GM18519 (cell line): ENCODE measurements around the gene PCBP3.

Experiments
- ATAC-seq: cut with Tn5 transposase; IDR thresholded peaks from one replicate; pipeline ENCODE4 v1.9.1; 2021; ENCODE audit warnings: mild to moderate bottlenecking, moderate library complexity; ENCODE audit not compliant: unreplicated experiment, low FRiP score

PCBP3 gene

DNA sequence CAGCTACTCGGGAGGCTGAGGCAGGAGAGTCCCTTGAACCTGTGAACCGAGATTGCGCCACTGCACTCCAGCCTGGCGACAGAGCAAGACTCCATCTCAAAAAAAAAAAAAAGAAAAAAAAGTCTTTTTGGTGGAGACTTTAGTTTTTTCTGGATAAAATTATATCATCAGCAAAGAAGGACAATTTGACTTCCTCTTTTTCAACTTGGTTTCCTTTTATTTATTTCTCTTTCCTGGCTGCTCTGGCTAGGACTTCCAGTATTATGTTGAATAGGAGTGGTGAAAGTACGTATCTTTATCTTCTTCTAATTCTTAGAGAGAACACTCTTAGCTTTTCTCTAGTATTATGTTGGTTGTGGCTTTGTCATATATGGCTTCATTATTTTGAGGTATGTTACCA lies 130.8 kb downstream of the PCBP3 start:
- no peak for ATAC-seq

DNA sequence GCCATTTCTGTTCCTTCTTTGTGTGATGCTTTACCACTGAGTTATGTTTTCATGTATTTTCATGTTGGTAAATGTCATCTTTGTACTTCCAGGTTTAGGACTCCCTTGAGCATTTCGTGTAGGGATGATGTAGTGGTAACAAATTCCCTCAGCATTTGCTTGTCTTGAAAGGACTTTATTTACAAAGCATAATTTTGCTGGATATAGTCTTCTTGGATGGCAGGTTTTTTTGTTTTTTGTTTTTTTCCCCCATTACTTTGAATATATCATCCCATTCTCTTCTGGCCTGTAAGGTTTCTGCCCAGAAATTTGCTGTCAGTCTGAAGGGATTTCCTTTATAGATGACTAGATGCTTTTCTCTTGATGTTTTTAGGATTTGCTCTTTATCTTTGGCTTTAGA lies 133.4 kb downstream of the PCBP3 start:
- ATAC-seq = no peak

DNA sequence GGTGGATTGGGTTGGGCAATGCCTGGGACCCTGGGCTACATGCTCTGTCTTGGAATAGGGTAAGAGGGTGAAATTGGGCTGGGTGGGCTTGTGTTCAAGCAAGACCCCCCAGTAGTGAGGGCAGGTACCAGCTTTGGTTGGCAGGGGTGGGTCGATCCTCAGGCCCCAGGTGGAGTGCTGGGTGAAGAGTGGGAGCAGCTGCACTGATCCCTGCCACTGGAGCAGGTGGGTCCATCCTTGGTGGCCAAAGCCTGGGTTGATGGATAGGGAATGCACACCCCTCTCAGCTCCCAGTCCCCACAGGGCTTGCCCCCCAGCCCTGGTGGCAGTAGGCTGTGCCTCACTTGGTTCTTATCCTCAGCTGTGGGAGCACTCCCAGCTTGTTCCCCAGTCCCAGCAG lies 135.2 kb downstream of the PCBP3 start:
- no peak for ATAC-seq

DNA sequence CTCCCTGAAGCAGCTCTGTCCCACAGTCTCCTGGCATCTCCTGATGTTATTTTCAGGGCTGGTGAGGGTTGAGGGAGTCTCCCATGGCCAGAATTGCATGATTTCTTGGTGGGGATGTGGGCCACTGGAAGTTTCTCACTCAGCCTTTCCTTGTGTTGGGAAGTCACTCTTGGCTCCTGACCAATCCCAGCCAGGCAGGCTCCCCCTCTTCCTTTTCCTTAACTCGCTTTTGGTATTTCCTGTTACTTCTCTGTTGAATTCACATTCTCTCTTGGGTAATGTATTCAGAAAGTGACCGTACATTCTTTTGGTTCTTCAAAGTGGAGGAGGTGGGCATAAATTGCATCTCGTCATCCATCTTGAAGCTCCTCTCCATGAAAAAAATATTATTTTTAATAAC lies 135.7 kb downstream of the PCBP3 start:
- no peak for ATAC-seq

DNA sequence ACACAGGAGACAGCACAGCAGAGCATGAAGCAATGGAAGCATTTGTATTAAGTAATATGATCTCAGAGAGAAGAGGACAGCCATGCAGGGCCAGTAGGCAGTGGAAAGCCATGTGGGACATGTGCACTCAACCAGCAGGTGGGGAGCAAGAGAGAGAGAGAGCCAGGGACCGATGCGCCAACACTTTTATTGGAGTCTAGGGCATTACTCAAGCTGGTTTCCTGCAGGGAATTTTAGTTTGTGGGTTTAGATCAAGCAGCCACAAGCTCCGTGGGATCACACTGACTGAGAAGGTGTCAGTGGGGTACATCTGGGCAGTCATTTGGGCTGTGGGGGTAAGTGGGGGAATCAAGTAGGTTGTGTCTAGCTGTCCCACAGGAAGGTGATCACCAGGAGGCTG lies 137.1 kb downstream of the PCBP3 start:
- no peak for ATAC-seq

DNA sequence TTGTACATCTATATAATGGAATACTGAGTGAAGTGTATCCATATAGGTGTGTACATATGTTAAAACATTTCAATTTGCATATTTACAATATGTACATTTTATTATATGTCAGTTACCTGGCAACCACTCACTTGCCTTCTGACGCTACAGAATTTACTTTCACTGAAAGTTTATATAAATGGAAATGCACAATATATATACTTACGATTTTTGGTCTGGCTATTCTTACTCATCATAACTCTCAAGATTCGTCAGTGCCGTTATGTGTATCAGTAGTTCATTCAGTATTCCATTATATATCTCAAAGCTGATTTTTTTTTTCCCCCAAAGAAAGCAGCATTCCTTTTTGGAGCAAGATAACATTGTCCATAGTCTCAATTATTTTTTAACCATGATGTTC lies 138.2 kb downstream of the PCBP3 start:
- ATAC-seq = no peak

DNA sequence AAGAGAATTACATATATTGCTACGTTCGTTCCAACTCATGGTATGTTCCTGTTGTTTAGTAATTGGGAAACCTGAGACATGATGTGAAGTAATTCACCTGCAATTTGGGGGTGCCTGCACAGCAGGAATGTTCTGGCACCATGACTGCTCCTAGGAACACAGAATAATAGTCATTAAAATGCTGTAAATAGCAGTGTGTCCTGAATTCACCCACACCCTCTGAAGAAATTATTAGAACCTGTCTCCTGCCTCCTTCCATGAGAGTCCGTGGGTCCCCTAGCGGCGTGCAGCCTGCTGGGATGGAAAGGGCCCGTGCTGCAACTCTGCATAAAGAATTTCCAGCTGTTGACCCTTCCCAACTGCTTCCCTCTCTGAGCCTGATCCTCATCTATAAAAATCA lies 143.1 kb downstream of the PCBP3 start:
- ATAC-seq = no peak

DNA sequence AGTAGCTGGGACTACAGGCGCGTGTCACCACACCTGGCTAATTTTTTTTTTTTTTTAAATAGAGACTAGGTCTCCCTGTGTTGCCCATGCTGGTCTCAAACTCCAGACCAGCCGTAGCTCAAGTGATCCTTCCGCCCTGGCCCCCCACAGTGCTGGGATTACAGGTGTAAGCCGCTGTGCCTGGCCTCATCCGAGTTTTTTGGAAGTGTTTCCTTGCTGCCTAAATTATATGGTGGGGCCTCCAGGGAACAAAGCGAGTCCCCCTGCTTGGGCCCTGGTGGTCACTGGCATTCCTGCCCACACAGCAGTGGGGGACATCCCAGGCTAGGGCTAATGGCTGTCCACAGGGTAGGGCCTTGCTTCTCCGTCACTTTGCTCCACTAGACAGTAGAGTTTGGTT lies 143.8 kb downstream of the PCBP3 start:
- no peak for ATAC-seq

DNA sequence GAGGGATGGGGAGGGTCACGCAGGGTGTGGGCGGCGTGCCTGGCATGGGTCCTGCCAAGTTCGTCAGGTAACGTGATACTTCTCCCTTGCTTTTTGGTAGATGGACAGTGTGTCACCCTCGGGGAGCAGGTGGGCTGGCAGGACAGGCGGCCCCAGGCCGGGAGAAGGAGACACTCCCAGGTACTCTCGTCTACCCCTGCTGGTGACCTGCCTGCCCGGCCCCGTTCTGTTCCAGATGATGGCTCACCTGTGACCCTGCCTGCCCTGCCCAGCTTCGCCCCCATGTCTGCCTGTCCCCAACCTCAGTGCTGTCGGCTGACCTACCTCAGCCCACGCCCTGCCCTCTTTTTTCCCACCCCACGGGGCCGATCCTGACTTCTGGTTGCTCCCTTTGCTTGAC lies 144.7 kb downstream of the PCBP3 start:
- ATAC-seq = no peak

DNA sequence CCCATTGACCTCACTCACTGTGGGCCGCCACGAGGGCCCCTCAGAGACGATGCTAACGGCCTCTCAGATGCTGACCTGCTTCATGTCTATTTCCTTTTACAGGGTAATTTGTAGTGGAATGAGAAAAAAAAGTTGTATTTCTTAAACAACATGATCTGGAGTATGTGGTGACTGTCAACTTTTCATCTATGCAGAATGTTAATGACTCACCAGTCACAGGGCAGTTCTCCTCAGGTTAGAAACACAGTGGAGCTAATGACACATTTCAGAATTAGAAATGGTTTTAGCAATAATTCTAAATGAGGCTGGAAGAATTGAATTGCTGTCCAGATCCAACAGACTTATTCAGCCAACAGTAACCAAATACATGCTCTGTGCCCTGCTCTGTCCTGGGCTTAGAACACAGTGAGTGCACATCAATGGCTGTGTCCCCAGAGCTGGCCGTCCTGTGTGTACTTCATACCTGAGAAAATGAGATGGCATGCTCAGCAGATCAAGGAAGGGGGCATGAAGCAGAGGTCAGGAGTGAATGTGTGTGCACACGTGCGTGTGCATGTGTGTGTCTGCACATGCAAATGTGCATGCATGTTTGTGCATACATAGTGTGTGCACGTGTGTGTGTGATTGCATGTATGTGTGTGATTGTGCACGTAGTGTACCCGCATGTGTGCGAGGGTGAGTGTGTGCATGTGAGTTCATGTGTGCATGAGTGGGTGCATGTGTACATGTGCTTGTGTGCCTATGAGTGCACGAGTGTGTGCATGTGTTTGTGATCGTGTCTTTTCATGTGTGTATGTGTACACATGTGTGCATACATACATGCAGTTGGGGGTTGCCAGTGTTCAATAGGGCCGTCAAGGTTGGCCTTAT lies 145.3 kb downstream of the PCBP3 start:
- no peak for ATAC-seq

DNA sequence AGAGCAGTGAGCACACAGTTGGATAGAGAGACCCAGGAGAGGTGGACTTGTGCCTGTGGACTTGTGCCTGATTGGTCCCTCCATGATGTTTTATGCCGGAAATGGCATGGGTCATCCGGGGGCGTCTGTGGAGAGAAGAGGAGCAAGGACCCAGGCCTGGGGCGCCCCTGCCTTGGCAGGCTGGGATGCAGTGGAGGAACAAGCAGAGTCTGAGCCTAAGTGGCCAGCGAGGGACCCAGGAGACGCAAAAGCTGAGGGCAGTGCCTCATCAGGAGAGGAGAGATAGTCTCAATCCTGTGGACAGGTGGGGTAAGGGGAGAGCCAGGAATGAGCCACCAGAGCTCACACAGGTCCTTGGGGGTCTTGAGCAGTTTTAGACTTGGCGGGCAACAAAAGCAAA lies 146.9 kb downstream of the PCBP3 start:
- ATAC-seq = no peak

DNA sequence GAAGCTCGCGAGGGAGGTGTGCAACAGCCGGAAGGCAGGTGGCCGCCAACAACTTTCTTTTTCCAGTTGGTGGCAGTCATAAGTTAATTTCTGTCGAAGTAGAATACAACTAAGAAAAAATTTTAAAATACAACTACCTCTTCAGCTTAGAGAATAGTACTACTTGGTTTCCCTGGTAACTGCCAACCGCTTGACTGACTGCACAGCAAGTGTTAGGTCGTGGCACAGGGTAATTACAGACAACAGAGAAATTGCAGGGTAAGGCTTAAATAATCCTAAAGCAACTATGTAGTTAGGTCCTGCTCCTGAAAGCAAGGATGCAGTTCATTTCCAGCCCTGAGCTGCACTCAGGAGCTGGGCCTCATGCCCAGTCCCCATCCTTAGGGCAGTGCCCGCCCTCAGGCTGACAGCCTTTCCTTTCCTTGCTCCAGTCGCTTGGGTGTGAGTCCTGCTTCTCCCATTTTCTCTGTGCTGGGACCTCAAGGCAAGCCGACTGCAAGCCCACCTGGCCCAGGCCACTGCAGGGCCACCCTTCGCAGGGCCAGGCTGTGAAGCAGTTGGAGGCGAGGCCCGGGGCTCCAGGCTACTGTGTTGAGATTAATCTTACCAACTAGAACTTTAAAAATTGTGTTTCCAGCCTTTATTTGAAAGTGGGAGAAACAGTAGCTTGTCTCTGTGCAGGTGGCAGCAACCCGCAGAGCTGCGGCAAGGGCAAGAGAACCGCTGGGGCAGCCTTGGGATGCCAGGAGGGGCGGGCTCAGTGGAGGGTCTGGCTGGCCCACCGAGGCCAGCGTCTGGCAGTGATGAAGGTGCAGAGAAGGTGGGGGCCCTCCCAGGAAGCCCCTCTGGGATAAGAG lies 148.3 kb downstream of the PCBP3 start:
- ATAC-seq = no peak

DNA sequence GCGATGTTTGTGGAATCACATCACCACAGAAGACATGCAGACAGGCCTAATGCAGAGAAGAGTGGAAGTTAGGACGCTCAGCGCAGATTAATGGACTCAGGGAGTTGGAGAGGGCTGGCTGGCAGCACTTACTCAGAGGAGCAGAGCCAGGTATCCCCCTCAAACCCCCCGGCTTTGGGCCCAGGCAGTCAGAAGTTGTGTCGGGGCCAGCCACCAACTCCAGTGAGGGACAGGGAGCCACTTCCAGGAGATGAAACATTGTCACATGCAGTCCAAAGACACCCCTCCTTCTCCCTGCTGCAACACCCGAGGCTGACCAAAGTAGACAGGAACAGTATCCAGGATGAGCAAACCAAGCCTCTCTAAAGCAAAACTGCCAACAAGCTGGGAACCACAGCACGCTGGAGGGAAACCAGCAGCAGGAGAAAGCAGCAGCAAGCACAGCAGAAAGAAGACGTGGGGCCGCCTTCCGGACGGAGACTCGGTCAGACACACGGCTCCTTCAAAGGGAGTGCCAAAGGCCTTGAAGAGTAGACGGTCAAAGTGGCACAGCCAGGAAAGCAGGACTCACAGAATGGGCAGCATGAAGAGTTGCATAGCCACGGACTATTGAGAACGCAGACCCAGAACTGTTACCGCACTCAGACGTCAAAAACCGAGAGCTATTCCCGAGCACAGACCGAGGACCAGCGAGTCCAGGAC lies 149.3 kb downstream of the PCBP3 start:
- no peak for ATAC-seq

DNA sequence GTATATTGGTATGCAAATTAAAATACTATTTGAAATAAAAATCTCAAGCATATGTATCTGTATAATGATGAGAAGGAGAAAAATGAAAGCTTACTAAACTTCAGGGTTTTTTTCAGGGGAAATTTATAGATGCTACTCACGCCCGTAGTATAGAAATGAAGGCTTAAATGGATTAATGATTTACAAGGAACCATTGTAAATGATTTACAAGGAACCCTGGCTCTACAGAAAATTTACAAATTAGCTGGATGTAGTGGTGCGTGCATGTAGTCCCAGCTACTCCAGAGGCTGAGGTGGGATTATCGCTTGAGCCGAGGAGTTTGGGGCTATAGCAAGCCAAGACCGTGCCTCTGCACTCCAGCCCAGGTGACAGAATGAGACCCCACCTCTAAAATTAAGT lies 150.5 kb downstream of the PCBP3 start:
- ATAC-seq = no peak

DNA sequence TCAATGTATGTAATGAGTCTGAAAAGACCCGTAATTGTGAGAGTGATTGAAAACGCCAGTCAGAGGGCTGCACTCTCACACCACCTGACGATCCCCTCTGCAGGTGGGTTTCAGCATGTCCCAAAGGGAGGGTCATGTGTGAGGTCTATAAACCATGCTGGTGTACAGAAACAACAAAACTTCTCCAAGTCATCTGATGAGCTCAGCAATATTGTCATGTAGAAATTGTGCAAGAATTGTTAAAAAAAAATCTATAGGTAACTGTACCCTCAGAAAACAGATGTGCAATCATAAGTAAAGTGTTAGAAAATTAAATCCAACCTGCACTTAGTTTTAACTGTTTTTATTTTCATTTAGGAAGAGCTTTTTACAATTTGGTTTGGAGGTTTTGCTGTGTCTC lies 152.5 kb downstream of the PCBP3 start:
- ATAC-seq = no peak

DNA sequence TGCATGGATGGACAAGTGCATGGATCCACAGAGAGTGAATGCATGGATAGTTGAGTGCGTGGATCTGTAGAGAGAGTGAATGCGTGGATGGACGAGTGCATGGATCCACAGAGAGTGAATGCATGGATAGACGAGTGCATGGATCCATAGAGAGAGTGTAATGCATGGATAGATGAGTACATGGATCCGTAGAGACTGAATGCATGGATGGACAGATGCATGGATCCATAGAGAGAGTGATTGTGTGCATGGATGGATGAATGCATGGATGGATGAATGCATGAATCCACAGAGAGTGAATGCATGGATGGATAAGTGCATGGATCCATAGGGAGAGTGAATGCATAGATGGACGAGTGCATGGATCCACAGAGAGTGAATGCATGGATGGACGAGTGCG lies 153.8 kb downstream of the PCBP3 start:
- no peak for ATAC-seq

DNA sequence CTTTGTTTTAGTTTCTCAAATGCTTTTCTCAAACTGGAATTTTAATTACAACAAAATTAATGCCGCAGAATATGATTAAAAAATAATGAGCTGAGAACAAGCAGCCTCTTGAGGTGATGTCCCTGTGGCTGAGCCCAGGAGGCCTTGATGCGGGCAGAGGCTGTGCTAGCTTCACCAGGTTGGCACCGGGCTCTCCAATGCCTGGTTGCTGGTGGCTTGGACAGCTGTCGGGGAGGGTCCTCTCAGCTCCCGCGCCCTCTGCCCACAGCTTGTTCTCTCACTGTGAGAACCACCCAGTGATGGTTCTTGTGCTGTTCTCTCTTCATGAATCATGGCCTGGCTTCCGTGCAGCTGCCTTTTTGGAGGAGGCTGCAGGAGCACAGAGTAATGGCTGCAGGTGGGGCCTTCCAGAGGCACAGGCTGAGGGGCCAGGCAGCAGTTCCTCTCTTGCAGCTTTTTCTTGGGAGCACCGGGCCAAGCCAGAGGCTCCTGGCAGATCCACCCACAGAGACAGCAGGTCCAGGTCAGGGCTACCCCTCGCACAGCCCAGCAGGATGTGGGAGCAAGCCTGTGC lies 156.3 kb downstream of the PCBP3 start:
- ATAC-seq = no peak

DNA sequence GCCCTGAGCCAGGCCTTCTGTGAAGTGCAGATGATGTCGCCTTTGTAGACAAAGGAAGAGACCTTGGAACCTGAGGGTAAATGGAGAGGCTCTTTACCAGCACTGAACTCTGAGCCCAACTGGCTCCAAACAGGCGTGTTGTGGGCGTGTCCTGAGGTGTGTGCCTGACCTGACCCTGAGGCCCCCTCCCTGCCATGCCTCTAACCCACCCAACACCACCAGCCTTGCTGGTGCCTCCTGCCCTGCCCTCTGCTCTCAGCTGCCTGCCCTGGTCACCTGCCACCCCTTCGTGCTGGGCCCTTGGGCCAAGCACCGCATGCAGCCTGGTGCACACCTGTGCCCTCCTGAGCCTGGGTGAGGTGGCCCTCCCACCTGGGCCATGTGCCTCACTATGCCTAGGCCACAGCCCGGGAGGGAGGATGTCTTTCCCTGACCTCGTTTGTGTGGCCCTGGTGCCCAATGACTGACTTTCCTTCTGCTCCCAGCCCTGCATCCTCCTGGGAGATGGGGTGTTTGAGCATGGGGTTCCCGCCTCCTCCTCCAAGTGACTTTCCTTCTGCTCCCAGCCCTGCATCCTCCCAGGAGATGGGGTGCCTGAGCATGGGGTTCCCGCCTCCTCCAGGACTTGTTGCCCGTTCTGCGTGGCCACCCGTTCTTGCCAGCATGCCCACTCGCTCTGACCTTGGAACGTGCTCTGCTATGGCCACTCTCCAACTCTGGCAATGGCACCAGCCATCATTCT lies 157.0 kb downstream of the PCBP3 start:
- ATAC-seq = no peak

DNA sequence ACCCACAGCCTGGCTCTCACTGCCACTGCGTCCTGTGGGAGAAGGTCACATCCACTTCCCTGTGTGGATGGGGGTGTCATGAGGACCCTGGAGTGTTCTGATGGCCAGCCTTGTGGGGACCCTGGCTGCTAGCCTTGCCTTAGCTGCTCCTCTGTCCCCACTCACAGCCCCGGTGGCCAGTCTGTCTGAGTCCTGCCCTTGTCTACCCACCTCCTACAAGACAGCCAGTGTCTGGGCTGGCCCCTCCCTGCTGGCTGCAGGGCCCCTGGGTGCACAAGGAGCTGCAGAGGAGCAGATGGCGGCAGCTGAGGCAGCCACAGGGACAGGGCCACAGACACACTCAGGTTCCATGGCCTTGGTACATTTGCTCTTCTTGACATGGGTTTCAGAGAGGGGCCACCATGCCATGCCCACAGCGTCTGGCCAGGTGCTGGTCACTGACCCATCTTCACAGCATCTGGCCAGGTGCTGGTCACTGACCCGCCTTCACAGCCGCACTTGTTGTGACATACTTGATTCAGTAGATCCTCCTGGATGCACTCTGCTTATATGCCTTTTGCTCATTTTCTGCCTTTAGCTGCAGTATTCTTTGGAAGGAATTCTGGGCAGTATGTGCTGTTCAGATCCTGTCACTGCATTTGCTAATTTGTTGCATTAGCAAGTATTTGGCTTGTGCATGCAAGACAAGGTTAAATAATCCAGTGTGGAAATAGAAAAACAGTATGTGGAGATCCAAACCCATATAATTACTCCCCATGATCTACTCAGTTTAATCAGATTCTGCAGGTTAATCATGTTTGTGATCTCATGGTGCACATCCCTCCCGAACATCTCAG lies 157.8 kb downstream of the PCBP3 start:
- ATAC-seq = no peak
